Trophoblast cell (in vitro differentiated cells and primary cell): Measurements from ENCODE around the gene SUSD1.

Source experiments
- DNase-seq, 2 donors: peaks; one replicate each; pipeline ENCODE4 v3.0.0-alpha.2; 2016
- H2AFZ ChIP-seq: 2 replicates; pipeline ENCODE4 v1.6.1; 2013; ENCODE audit warnings: low read length, moderate library complexity, mild to moderate bottlenecking; ENCODE audit not compliant: insufficient read depth, poor library complexity
- H2AK5ac ChIP-seq: 2 replicates; pipeline ENCODE4 v1.6.1; 2013; ENCODE audit warnings: mild to moderate bottlenecking, low read length
- H2BK120ac ChIP-seq: 2 replicates; pipeline ENCODE4 v1.6.1; 2013; ENCODE audit warnings: low read length, mild to moderate bottlenecking, moderate library complexity; ENCODE audit not compliant: insufficient read depth, poor library complexity
- H2BK12ac ChIP-seq: 2 replicates; pipeline ENCODE4 v1.6.1; 2013; ENCODE audit warnings: mild to moderate bottlenecking, low read length, moderate library complexity
- H2BK5ac ChIP-seq: 2 replicates; pipeline ENCODE4 v1.6.1; 2013; ENCODE audit warnings: low read length, low read depth, moderate library complexity, mild to moderate bottlenecking; ENCODE audit not compliant: poor library complexity
- H3K14ac ChIP-seq: 2 replicates; pipeline ENCODE4 v1.6.1; 2013; ENCODE audit warnings: mild to moderate bottlenecking, low read length
- H3K18ac ChIP-seq: 2 replicates; pipeline ENCODE4 v1.6.1; 2013; ENCODE audit warnings: mild to moderate bottlenecking, low read length
- H3K23ac ChIP-seq: 2 replicates; pipeline ENCODE4 v1.6.1; 2013; ENCODE audit warnings: low read length
- H3K27ac ChIP-seq: 2 replicates; pipeline ENCODE4 v1.5.1; 2013; ENCODE audit warnings: low read depth, mild to moderate bottlenecking, inconsistent platforms, low read length, moderate library complexity
- H3K27me3 ChIP-seq: 2 replicates; pipeline ENCODE4 v1.6.1; 2013; ENCODE audit warnings: inconsistent platforms, mild to moderate bottlenecking, low read length, moderate library complexity; ENCODE audit not compliant: insufficient read depth
- H3K36me3 ChIP-seq, 2 experiments: 1 replicate in 1 of 2; 2 replicates in 1 of 2; pipeline ENCODE4 v1.6.1; 2013; ENCODE audit warnings: low read length in 2 of 2, mild to moderate bottlenecking in 2 of 2, moderate library complexity in 1 of 2; ENCODE audit not compliant: insufficient read depth in 2 of 2, control insufficient read depth in 1 of 2
- H3K4ac ChIP-seq: 2 replicates; pipeline ENCODE4 v1.6.1; 2013; ENCODE audit warnings: low read depth, mild to moderate bottlenecking, low read length, moderate library complexity
- H3K4me1 ChIP-seq, 2 experiments: 1 replicate in 1 of 2; 2 replicates in 1 of 2; pipeline ENCODE4 v1.6.1; 2013; ENCODE audit warnings: low read length in 2 of 2, mild to moderate bottlenecking in 2 of 2, moderate library complexity in 1 of 2; ENCODE audit not compliant: insufficient read depth in 2 of 2, control insufficient read depth in 1 of 2
- H3K4me2 ChIP-seq: 2 replicates; pipeline ENCODE4 v1.6.1; 2013; ENCODE audit warnings: inconsistent platforms, mild to moderate bottlenecking, low read length, moderate library complexity
- H3K4me3 ChIP-seq: 2 replicates; pipeline ENCODE4 v1.5.1; 2013; ENCODE audit warnings: mild to moderate bottlenecking, low read depth, low read length, inconsistent platforms
- H3K79me1 ChIP-seq: one replicate; pipeline ENCODE4 v1.6.1; 2013; ENCODE audit warnings: low read length
- H3K79me2 ChIP-seq: 2 replicates; pipeline ENCODE4 v1.6.1; 2013; ENCODE audit warnings: low read length, mild to moderate bottlenecking; ENCODE audit not compliant: control insufficient read depth, insufficient read depth, poor library complexity
- H3K9ac ChIP-seq: 2 replicates; pipeline ENCODE4 v1.6.1; 2013; ENCODE audit warnings: mild to moderate bottlenecking, low read length
- H3K9me3 ChIP-seq: 2 replicates; pipeline ENCODE4 v1.6.1; 2013; ENCODE audit warnings: low read depth, mild to moderate bottlenecking, control low read depth, inconsistent platforms, low read length; ENCODE audit not compliant: insufficient read depth
- H4K12ac ChIP-seq: 2 replicates; pipeline ENCODE4 v1.6.1; 2013; ENCODE audit warnings: low read depth, mild to moderate bottlenecking, low read length, moderate library complexity
- H4K8ac ChIP-seq: 2 replicates; pipeline ENCODE4 v1.6.1; 2013; ENCODE audit warnings: low read depth, mild to moderate bottlenecking, low read length, moderate library complexity
- H4K91ac ChIP-seq: one replicate; pipeline ENCODE4 v1.6.1; 2013; ENCODE audit warnings: low read depth, mild to moderate bottlenecking, low read length, moderate library complexity
- WGBS: extraction: QIAGEN DNeasy Blood & Tissue Kit; methylation state at CpG from one replicate; pipeline ENCODE4 v1.1.7; 2013; ENCODE audit warnings: missing lambda C conversion rate; ENCODE audit not compliant: insufficient read length, insufficient coverage; ENCODE audit errors: extremely low coverage; 5-methylcytosine and 5-hydroxymethylcytosine counted together

The SUSD1 gene

GRCh38 chr9:112207451-112207850, 32.4 kb upstream of the SUSD1 start:
- no peak overlapping the region for H4K91ac ChIP-seq
- H3K36me3 ChIP-seq: peaks cover 6 to 15% of the 10 kb centered on the region in 2 experiments
- H3K4me3 ChIP-seq: no peak overlapping the region
- H2BK12ac ChIP-seq: no peak overlapping the region
- DNase-seq: no peak
- no peaks in the 10 kb centered on the region for H3K27me3 ChIP-seq
- H3K9ac ChIP-seq: no peak overlapping the region
- H3K14ac ChIP-seq: no peak overlapping the region
- H3K23ac ChIP-seq: no peak overlapping the region
- H2BK5ac ChIP-seq: no peak overlapping the region
- H3K4me2 ChIP-seq: no peak overlapping the region
- H3K9me3 ChIP-seq: no peaks in the 10 kb centered on the region
- no peak overlapping the region for H3K27ac ChIP-seq
- no peak overlapping the region for H4K8ac ChIP-seq
- no peak overlapping the region for H2AK5ac ChIP-seq
- no CpG with 5 or more reads among the region's 1 CpG for WGBS
- H3K4ac ChIP-seq: no peak overlapping the region
- no peak overlapping the region for H4K12ac ChIP-seq
- H2AFZ ChIP-seq: no peak overlapping the region
- H3K18ac ChIP-seq: no peak overlapping the region
- H3K79me2 ChIP-seq: no peaks in the 10 kb centered on the region
- H2BK120ac ChIP-seq: no peak overlapping the region
- H3K79me1 ChIP-seq: no peaks in the 10 kb centered on the region
- no peaks in the 10 kb centered on the region for H3K4me1 ChIP-seq

- H3K27ac ChIP-seq: no peak overlapping the region
- peaks cover 0 to 4% of the 10 kb centered on the region in 2 experiments for H3K36me3 ChIP-seq
- no peak overlapping the region for H2AK5ac ChIP-seq
- no peaks in the 10 kb centered on the region for H3K4me1 ChIP-seq
- no peak overlapping the region for H4K12ac ChIP-seq
- no peak overlapping the region for H2BK120ac ChIP-seq
- no peak overlapping the region for H2BK12ac ChIP-seq
- no peaks in the 10 kb centered on the region for H3K27me3 ChIP-seq
- DNase-seq: no peak
- H3K4me3 ChIP-seq: no peak overlapping the region
- H3K4ac ChIP-seq: no peak overlapping the region
- no peak overlapping the region for H3K14ac ChIP-seq
- H2BK5ac ChIP-seq: no peak overlapping the region
- no peak overlapping the region for H3K18ac ChIP-seq
- no peaks in the 10 kb centered on the region for H3K79me2 ChIP-seq
- no peaks in the 10 kb centered on the region for H3K9me3 ChIP-seq
- H3K4me2 ChIP-seq: no peak overlapping the region
- no peak overlapping the region for H4K91ac ChIP-seq
- H3K9ac ChIP-seq: no peak overlapping the region
- H2AFZ ChIP-seq: no peak overlapping the region
- H4K8ac ChIP-seq: no peak overlapping the region
- no peak overlapping the region for H3K23ac ChIP-seq
- no CpG with 5 or more reads among the region's 2 CpGs for WGBS
- no peaks in the 10 kb centered on the region for H3K79me1 ChIP-seq
Observed at GRCh38 chr9:112203536-112203935, 28.4 kb upstream of the SUSD1 start.

GRCh38 chr9:112200711-112201110, 25.6 kb upstream of the SUSD1 start:
- H3K23ac ChIP-seq: no peak overlapping the region
- no peak overlapping the region for H4K91ac ChIP-seq
- no peaks in the 10 kb centered on the region for H3K9me3 ChIP-seq
- no peak overlapping the region for H2BK120ac ChIP-seq
- no peak overlapping the region for H2BK5ac ChIP-seq
- H2AK5ac ChIP-seq: no peak overlapping the region
- no peak overlapping the region for H3K9ac ChIP-seq
- no peak overlapping the region for H2BK12ac ChIP-seq
- H3K27ac ChIP-seq: no peak overlapping the region
- no peaks in the 10 kb centered on the region for H3K4me1 ChIP-seq
- H3K4ac ChIP-seq: no peak overlapping the region
- H3K18ac ChIP-seq: no peak overlapping the region
- WGBS: no CpG with 5 or more reads among the region's 5 CpGs
- DNase-seq: no peak
- H4K8ac ChIP-seq: no peak overlapping the region
- H3K4me2 ChIP-seq: no peak overlapping the region
- H2AFZ ChIP-seq: no peak overlapping the region
- H3K14ac ChIP-seq: no peak overlapping the region
- no peak overlapping the region for H4K12ac ChIP-seq
- no peaks in the 10 kb centered on the region for H3K79me2 ChIP-seq
- peaks cover 0 to 1% of the 10 kb centered on the region in 2 experiments for H3K36me3 ChIP-seq
- H3K79me1 ChIP-seq: no peaks in the 10 kb centered on the region
- no peaks in the 10 kb centered on the region for H3K27me3 ChIP-seq
- H3K4me3 ChIP-seq: no peak overlapping the region

GRCh38 chr9:112198646-112199045, 23.5 kb upstream of the SUSD1 start:
- Histone ChIP-seq H4K91ac (no peak overlapping the region), H3K27ac (no peak overlapping the region), H3K9ac (no peak overlapping the region), H3K18ac (no peak overlapping the region), H3K4me2 (no peak overlapping the region), H3K23ac (no peak overlapping the region), H3K27me3 (no peaks in the 10 kb centered on the region), H4K12ac (no peak overlapping the region), H2BK120ac (no peak overlapping the region), H2BK12ac (no peak overlapping the region), H3K4me3 (no peak overlapping the region), H4K8ac (no peak overlapping the region), H3K79me2 (no peaks in the 10 kb centered on the region), H3K4ac (no peak overlapping the region), H3K79me1 (no peaks in the 10 kb centered on the region), H3K14ac (no peak overlapping the region), H2AFZ (no peak overlapping the region), H3K36me3 (no peaks in the 10 kb centered on the region), H3K9me3 (no peaks in the 10 kb centered on the region), H3K4me1 (no peaks in the 10 kb centered on the region), H2BK5ac (no peak overlapping the region), H2AK5ac (no peak overlapping the region)
- no CpG with 5 or more reads among the region's 4 CpGs for WGBS
- no peak for DNase-seq
